Measurements from ENCODE around the gene OCRL.

DNA sequence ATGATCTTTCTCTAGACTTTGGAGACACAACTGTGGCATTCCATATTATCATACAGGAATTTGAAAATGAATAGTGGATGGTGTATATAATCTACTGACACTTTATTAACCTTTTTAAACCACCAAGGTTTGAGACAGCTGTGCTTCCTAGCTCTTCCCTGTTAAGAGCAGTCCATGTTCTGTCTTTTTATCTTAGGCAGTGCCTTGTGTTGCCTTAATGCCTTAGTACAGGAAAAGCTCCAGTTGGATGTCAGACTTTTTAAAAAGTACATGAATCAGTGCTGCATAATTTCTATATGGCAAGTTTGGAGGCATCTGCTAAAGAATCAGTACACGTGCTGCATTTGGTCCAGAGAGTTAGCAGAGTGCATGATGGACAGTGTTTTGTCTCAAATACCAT lies 45.1 kb downstream of the OCRL start:
- TF ChIP-seq, protein P1, sequence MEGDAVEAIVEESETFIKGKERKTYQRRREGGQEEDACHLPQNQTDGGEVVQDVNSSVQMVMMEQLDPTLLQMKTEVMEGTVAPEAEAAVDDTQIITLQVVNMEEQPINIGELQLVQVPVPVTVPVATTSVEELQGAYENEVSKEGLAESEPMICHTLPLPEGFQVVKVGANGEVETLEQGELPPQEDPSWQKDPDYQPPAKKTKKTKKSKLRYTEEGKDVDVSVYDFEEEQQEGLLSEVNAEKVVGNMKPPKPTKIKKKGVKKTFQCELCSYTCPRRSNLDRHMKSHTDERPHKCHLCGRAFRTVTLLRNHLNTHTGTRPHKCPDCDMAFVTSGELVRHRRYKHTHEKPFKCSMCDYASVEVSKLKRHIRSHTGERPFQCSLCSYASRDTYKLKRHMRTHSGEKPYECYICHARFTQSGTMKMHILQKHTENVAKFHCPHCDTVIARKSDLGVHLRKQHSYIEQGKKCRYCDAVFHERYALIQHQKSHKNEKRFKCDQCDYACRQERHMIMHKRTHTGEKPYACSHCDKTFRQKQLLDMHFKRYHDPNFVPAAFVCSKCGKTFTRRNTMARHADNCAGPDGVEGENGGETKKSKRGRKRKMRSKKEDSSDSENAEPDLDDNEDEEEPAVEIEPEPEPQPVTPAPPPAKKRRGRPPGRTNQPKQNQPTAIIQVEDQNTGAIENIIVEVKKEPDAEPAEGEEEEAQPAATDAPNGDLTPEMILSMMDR (IDR thresholded peaks at IDR 0.05): no peak
- TF ChIP-seq POLR2A (IDR thresholded peaks at IDR 0.05): no peak

All from lower leg skin (tissue), 3 donors.